ENCODE data around the gene ESRRG. TPM values are rescaled to one million over a fixed set of nuclear protein-coding genes. Genes with fewer than 3 reads are reported as not detected.

The ESRRG gene
- total RNA-seq, 2 donors from 2014 or later: not detected

GRCh38 chr1:216600730-216601609, 122.3 kb downstream of the ESRRG start:
- H3K9me3 Mint-ChIP-seq: peaks cover 10% of the 10 kb centered on the region
- H3K4me3 Mint-ChIP-seq: peak overlapping the region; percentile 49
- peak; percentile 36 to 45 for ATAC-seq
- no peak overlapping the region for H3K27ac Mint-ChIP-seq
- H3K4me1 Mint-ChIP-seq (ENCODE audit: low read depth in 2 of 2): no peaks in the 10 kb centered on the region
- DNase-seq (ENCODE audit: low spot score): no peak
- H3K27me3 Mint-ChIP-seq: no peaks in the 10 kb centered on the region
- no peaks in the 10 kb centered on the region for H3K36me3 Mint-ChIP-seq

GRCh38 chr1:216599851-216600250, 123.4 kb downstream of the ESRRG start:
- Mint-ChIP-seq H3K4me1 (ENCODE audit: low read depth in 2 of 2) (no peaks in the 10 kb centered on the region), H3K27ac (no peak overlapping the region), H3K36me3 (no peaks in the 10 kb centered on the region), H3K4me3 (no peak overlapping the region), H3K9me3 (peaks cover 10% of the 10 kb centered on the region), H3K27me3 (no peaks in the 10 kb centered on the region)
- DNase-seq (ENCODE audit: low spot score) (no peak), ATAC-seq (no peak)

- Mint-ChIP-seq H3K9me3 (peaks cover 6% of the 10 kb centered on the region), H3K4me1 (ENCODE audit: low read depth in 2 of 2) (no peaks in the 10 kb centered on the region), H3K36me3 (no peaks in the 10 kb centered on the region), H3K27me3 (no peaks in the 10 kb centered on the region), H3K27ac (no peak overlapping the region), H3K4me3 (no peak overlapping the region)
- ATAC-seq (no peak), DNase-seq (ENCODE audit: low spot score) (no peak)
These were observed 124.8 kb downstream of the ESRRG start for GRCh38 chr1:216598448-216598847.

GRCh38 chr1:216596281-216596862, 126.9 kb downstream of the ESRRG start:
- ATAC-seq (no peak), DNase-seq (ENCODE audit: low spot score) (no peak)
- Mint-ChIP-seq H3K9me3 (peaks cover 3% of the 10 kb centered on the region), H3K4me3 (no peak overlapping the region), H3K36me3 (no peaks in the 10 kb centered on the region), H3K27me3 (no peaks in the 10 kb centered on the region), H3K4me1 (ENCODE audit: low read depth in 2 of 2) (no peaks in the 10 kb centered on the region), H3K27ac (no peak overlapping the region)

GRCh38 chr1:216587715-216588114, 135.5 kb downstream of the ESRRG start:
- Mint-ChIP-seq H3K27me3 (no peaks in the 10 kb centered on the region), H3K27ac (no peak overlapping the region), H3K36me3 (no peaks in the 10 kb centered on the region), H3K4me1 (ENCODE audit: low read depth in 2 of 2) (no peaks in the 10 kb centered on the region), H3K4me3 (no peak overlapping the region), H3K9me3 (peaks cover 5% of the 10 kb centered on the region)
- no peak for ATAC-seq
- no peak for DNase-seq (ENCODE audit: low spot score)

GRCh38 chr1:216582151-216582550, 141.1 kb downstream of the ESRRG start:
- no peak overlapping the region for H3K4me3 Mint-ChIP-seq
- no peaks in the 10 kb centered on the region for H3K36me3 Mint-ChIP-seq
- H3K9me3 Mint-ChIP-seq: peaks cover 9% of the 10 kb centered on the region
- no peak overlapping the region for H3K27ac Mint-ChIP-seq
- DNase-seq (ENCODE audit: low spot score) (no peak), ATAC-seq (no peak)
- H3K27me3 Mint-ChIP-seq: no peaks in the 10 kb centered on the region
- H3K4me1 Mint-ChIP-seq (ENCODE audit: low read depth in 2 of 2): no peaks in the 10 kb centered on the region

GRCh38 chr1:216580538-216581057, 142.6 kb downstream of the ESRRG start:
- DNase-seq (ENCODE audit: low spot score): no peak

GRCh38 chr1:216576234-216576937, 146.8 kb downstream of the ESRRG start:
- H3K4me3 Mint-ChIP-seq: no peak overlapping the region
- no peaks in the 10 kb centered on the region for H3K4me1 Mint-ChIP-seq (ENCODE audit: low read depth in 2 of 2)
- H3K27me3 Mint-ChIP-seq: no peaks in the 10 kb centered on the region
- H3K27ac Mint-ChIP-seq: no peak overlapping the region
- ATAC-seq (no peak), DNase-seq (ENCODE audit: low spot score) (no peak)
- H3K9me3 Mint-ChIP-seq: peaks cover 5% of the 10 kb centered on the region
- H3K36me3 Mint-ChIP-seq: no peaks in the 10 kb centered on the region

More at GRCh38 chr1:216580538-216581057, 142.6 kb downstream of the ESRRG start:
- no peak for ATAC-seq
- H3K4me1 Mint-ChIP-seq (ENCODE audit: low read depth in 2 of 2): no peaks in the 10 kb centered on the region
- H3K9me3 Mint-ChIP-seq: peaks cover 9% of the 10 kb centered on the region
- no peak overlapping the region for H3K4me3 Mint-ChIP-seq
- H3K27ac Mint-ChIP-seq: no peak overlapping the region
- H3K36me3 Mint-ChIP-seq: no peaks in the 10 kb centered on the region
- H3K27me3 Mint-ChIP-seq: no peaks in the 10 kb centered on the region

- no peaks in the 10 kb centered on the region for H3K4me1 Mint-ChIP-seq (ENCODE audit: low read depth in 2 of 2)
- ATAC-seq: no peak
- no peaks in the 10 kb centered on the region for H3K36me3 Mint-ChIP-seq
- H3K9me3 Mint-ChIP-seq: peaks cover 12% of the 10 kb centered on the region
- DNase-seq (ENCODE audit: low spot score): no peak
- no peak overlapping the region for H3K4me3 Mint-ChIP-seq
- H3K27me3 Mint-ChIP-seq: no peaks in the 10 kb centered on the region
- H3K27ac Mint-ChIP-seq: no peak overlapping the region
These were observed 156.5 kb downstream of the ESRRG start for GRCh38 chr1:216566641-216567205.

- H3K9me3 Mint-ChIP-seq: peaks cover 3% of the 10 kb centered on the region
- H3K4me3 Mint-ChIP-seq: no peak overlapping the region
- DNase-seq (ENCODE audit: low spot score): no peak
- no peak overlapping the region for H3K27ac Mint-ChIP-seq
- H3K4me1 Mint-ChIP-seq (ENCODE audit: low read depth in 2 of 2): no peaks in the 10 kb centered on the region
- no peak for ATAC-seq
- no peaks in the 10 kb centered on the region for H3K27me3 Mint-ChIP-seq
- H3K36me3 Mint-ChIP-seq: no peaks in the 10 kb centered on the region
These were observed 160.1 kb downstream of the ESRRG start for GRCh38 chr1:216563087-216563486.

- Mint-ChIP-seq H3K9me3 (peaks cover 3% of the 10 kb centered on the region), H3K36me3 (no peaks in the 10 kb centered on the region), H3K4me1 (ENCODE audit: low read depth in 2 of 2) (no peaks in the 10 kb centered on the region), H3K4me3 (no peak overlapping the region), H3K27me3 (no peaks in the 10 kb centered on the region), H3K27ac (no peak overlapping the region)
- DNase-seq (ENCODE audit: low spot score) (no peak), ATAC-seq (no peak)
These were observed 160.8 kb downstream of the ESRRG start for GRCh38 chr1:216562383-216562782.

- no peak overlapping the region for H3K4me3 Mint-ChIP-seq
- no peak for DNase-seq (ENCODE audit: low spot score)
- no peaks in the 10 kb centered on the region for H3K27me3 Mint-ChIP-seq
- peaks cover 7% of the 10 kb centered on the region for H3K9me3 Mint-ChIP-seq
- ATAC-seq: no peak
- no peaks in the 10 kb centered on the region for H3K4me1 Mint-ChIP-seq (ENCODE audit: low read depth in 2 of 2)
- H3K36me3 Mint-ChIP-seq: no peaks in the 10 kb centered on the region
- H3K27ac Mint-ChIP-seq: no peak overlapping the region
These were observed 162.7 kb downstream of the ESRRG start for GRCh38 chr1:216560527-216560926.

- no peaks in the 10 kb centered on the region for H3K4me1 Mint-ChIP-seq (ENCODE audit: low read depth in 2 of 2)
- DNase-seq (ENCODE audit: low spot score) (no peak), ATAC-seq (no peak)
- no peaks in the 10 kb centered on the region for H3K36me3 Mint-ChIP-seq
- H3K27me3 Mint-ChIP-seq: no peaks in the 10 kb centered on the region
- no peak overlapping the region for H3K4me3 Mint-ChIP-seq
- H3K27ac Mint-ChIP-seq: no peak overlapping the region
- H3K9me3 Mint-ChIP-seq: peaks cover 4% of the 10 kb centered on the region
These were observed 163.9 kb downstream of the ESRRG start for GRCh38 chr1:216559359-216559758.

Measured in natural killer cell treated with Interleukin-12 subunit alpha and Interleukin-12 subunit beta and Interleukin-15 and Interleukin-18, amount 100 ng/mL, for 72 hours (primary cell).